Erythroblast (primary cell): Measurements from ENCODE around the gene RAB11FIP5.

Experiments
- GATA1 ChIP-seq: IDR thresholded peaks from 2 replicates; pipeline ENCODE4 v1.6.1; 2011; ENCODE audit warnings: low read depth, mild to moderate bottlenecking, control low read depth, low read length, moderate library complexity
- POLR2A ChIP-seq: IDR thresholded peaks from 2 replicates; pipeline ENCODE4 v1.6.1; 2011; ENCODE audit warnings: mild to moderate bottlenecking, low read length

GRCh38 chr2:73082523-73083410, 30.0 kb downstream of the RAB11FIP5 start:
- no peak for TF ChIP-seq POLR2A
- TF ChIP-seq GATA1 = no peak
